GM18511 (cell line): ENCODE measurements around the gene DRC7.
"Not testable (repeated sequence)": the region's sequence is repeated elsewhere in the genome, so short reads cannot be mapped to it uniquely, and the experiment has no call there.

Experiments used
- ATAC-seq: cut with Tn5 transposase; IDR thresholded peaks from one replicate; pipeline ENCODE4 v1.9.1; 2021; ENCODE audit warnings: mild to moderate bottlenecking, moderate library complexity; ENCODE audit not compliant: unreplicated experiment

The DRC7 gene

DNA sequence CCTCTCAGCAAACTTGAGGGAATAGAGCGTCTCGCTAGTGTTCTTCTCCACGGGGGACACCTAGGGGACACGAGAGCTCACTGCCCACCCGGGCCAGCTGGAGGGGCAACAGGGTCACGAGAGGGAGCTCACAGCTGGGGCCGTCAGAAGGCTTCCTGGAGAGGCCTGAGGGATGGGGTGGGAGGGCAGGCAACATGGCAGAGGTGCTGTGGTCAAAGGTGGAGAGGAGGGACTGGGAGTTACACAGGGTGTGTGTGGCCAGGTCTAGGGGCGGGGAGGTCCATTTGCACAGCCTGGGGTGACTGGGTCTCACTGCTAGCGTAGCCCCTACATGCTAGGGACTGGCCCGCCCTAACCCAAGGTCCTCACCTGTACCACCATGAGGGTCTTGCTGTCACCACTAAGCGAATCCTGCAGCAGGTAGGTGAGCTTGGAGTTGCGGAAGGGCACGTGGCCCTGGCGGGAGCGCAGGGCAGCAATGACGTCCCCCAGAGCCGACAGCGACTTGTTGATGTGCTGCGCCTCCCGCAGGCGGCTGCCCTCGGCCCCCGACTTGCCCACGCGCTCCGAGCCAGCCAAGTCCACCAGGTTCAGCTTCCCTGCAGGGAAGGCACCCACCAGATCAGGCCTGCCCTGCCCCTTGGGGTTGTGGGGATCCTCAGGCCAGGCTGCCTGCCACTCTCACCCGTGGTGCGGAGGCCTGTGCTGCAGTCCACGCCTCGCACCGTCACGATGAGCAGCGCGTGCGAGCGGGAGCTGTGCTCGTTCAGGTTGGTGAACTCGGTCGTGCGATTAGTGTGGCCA is 66.0 kb downstream of the DRC7 start:
- no peak for ATAC-seq

DNA sequence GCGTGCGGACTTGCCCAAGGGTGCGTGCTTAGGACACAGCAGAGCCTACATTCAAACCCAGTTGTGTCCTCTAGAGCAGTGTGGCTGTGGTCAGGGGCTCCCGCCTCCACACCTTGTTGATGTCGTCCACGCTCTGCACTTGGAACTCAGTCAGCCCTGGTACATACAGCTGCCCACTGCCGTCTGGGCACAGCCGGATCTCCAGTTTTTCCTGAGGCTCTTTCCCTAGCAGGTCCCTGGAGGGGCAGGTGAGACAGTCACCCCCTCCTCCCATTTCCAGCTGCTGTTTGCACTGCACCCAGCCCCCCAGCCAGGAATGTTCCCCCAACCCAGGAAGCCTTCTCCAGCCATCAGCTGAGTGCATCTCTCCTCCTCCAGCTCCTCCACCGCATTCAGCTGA is 66.7 kb downstream of the DRC7 start:
- ATAC-seq, result no peak

DNA sequence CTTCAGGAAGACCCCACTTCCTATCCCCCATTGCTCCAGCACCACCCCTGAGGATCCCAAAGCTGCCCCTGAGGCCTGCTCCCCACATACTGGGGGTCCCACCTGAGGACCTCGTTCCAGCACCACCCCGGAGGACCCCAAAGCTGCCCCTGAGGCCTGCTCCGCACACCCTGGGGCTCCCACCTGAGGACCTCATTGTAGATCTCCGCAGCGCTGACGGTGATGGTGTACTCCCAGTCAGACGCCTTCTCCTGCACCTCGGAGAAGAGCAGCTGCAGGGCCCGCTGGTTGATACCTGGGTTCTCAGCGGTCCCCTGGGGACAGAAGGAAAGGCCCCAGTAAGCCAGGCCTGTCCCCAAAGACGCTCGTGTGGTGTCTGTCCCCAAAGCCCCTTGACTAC is 67.4 kb downstream of the DRC7 start:
- ATAC-seq, result no peak

DNA sequence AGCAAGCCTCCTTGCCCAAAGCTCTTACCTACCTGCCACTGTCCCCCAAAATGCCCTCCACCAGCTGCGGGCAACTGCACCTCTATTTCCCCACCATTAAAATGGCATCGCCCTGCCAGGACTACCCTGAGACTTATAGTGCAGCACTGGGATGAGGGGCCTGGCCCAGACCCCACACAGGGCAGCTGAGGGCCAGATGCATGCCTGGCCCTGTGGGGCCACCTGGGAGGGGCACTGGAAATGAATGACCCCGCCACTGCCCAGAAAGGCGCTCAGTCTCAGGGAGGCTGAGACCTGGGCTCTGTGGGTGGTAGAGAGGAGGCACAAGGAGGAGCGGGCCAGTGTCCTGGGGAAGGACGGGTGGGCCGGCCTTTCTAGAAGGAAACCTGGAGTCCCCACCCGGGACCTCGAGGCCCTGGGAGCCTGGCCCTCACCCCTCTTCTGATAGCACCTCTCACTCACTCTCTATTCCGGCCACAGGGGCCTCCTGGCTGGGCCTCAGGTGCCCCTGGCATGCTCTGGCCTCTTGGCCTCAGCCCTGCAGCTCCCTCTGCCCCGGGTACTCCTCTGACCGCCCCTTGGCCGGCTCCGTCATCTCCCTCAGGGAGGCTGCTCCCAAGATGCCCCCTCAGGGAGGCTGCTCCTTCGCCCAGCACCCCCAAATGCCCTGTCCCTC is 67.9 kb downstream of the DRC7 start:
- no peak for ATAC-seq

DNA sequence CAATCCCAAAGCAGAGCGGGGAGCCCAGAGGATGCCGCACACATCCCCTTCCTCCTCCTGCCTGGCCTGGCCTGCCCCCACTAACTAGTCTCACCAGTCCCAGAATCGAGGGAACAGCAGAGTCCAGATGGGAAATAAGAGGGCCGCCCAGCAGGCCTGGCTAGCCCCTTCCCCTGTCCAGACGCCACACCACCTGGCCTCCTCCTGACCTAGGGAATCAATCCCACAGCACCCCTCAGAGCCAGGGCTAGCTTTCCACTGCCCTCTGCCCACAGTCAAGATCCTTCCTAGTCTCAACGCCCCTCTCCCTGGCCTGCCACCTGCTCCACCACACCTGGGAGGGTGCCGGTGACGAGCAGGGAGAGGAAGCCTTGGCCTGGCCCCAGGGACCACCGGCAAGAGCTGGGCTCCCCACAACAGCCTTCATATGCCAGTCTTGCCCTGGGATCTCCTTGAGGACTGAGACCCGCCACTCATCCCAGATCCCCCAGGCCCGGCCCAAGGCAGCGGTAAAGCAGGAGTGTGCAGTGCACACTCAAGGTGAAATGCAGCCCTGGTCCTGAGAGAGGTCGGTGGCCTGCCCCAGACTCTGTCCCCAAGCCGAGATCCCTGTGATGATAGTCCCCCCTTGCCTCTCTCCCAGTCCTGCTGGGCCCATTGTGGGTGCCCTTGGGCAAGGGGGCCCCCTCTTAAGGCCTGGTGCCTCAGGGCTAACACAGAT is 68.8 kb downstream of the DRC7 start:
- ATAC-seq, result no peak

GRCh38 chr16:57764006-57764340 is 69.4 kb downstream of the DRC7 start:
- no peak for ATAC-seq

DNA sequence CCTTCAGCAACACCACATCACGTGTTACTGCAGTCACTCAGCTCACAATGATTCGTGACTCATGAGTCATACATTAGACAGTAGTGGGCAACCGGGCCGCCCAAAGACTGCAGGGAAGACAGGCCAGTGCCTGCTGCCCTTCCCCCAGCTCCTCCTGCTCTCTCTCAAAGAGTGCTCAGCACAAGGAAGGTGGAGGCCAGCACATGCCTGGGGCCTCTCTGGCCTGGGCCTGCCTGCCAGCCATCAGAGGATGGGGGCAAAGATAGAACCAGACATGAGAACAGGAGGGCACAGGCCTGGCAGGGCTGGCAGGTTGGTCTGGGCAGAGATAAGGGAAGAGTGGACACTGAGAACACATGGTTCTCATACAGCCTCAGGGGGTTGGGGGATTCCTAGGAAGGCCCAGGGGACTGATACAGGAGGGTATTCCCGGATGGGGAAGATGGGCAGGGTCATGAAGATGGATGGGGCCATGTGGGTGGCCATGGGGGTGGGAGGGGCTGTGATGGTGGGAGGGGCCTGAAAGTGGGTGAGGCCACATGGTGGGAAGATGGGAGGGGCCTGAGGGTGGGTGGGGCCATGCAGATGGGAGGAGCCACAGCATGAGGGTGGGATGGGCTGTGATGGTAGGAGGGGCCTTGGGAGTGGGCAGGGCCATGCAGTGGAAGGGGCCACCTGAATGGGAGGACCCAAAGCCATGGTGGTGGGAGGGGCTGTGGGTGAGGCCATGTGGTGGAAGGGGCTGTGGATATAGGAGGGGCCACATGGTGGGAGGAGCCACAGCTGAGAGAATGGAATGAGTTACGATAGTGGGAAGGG is 69.9 kb downstream of the DRC7 start:
- ATAC-seq, result no peak

- no peak for ATAC-seq
Measured at GRCh38 chr16:57765160-57765728, 70.6 kb downstream of the DRC7 start.

- no peak for ATAC-seq
Measured at GRCh38 chr16:57766714-57767348, 72.2 kb downstream of the DRC7 start.

GRCh38 chr16:57769541-57770145 is 75.0 kb downstream of the DRC7 start:
- ATAC-seq, result no peak

GRCh38 chr16:57770361-57770760 is 75.8 kb downstream of the DRC7 start:
- no peak for ATAC-seq

DNA sequence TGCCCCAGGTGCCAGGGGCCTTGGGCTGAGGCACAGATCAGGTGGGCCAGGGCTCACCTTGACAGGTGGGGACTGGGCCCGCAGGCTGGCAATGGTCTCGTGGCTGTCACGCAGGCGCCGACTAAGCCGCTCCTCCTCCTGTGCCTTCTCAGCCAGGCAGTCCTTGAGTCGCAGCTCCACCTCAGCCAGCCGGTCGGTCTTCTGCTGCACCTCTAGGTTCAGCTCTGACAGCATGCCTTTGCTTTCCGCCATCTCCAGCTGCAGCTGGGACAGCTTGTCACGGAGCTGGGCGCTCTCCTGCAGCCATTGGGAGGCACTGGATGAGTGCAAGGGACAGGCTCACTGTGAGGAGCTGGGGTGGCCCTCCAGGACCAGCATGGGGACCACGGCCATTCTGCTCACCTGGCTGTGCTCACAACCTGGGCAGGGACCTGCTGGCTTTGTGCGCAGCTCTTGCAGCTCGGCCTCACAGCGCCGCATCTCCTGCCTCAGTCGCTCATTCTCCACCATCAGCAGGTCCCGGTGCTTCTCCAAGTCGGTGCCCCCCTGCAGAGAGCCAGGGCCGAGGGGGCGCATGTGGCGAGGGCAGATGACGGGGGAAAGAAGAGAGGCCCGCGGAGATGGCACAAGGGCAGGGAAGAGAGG is 76.7 kb downstream of the DRC7 start:
- ATAC-seq, result no peak

- no peak for ATAC-seq
Measured at GRCh38 chr16:57773019-57773418, 78.4 kb downstream of the DRC7 start.

DNA sequence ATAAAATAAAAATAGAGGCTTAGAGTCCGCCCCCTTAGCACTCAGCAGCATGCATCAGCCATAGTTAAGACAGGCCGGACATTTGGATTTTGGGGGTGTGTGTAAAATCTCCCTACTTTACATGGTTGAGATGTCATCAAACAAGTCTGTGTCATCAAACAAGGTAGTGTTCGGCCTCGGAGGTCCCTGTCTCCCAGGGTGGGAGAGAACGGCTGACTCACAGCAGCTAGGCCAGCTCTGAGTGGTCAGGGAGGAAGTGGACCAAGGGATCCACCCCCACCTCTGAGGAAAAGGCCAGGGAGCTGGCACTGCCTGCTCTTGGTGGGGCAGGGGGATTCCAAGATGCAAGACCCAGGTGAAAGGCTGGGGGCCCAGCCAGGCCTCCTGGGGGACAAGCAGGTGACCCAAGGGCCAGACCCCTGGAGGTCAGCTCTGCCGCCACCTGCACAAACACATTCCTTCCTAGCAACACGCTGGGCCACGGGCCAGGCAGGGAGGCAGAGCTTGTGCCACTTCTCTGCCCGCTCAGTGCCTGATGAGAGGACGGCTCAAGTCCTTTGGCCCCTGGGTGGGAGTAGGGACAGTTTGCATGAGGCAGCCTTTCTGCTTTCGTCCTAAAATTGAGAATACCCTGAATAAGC is 79.2 kb downstream of the DRC7 start:
- ATAC-seq, result no peak

GRCh38 chr16:57774705-57775285 is 80.2 kb downstream of the DRC7 start:
- ATAC-seq, result no peak

DNA sequence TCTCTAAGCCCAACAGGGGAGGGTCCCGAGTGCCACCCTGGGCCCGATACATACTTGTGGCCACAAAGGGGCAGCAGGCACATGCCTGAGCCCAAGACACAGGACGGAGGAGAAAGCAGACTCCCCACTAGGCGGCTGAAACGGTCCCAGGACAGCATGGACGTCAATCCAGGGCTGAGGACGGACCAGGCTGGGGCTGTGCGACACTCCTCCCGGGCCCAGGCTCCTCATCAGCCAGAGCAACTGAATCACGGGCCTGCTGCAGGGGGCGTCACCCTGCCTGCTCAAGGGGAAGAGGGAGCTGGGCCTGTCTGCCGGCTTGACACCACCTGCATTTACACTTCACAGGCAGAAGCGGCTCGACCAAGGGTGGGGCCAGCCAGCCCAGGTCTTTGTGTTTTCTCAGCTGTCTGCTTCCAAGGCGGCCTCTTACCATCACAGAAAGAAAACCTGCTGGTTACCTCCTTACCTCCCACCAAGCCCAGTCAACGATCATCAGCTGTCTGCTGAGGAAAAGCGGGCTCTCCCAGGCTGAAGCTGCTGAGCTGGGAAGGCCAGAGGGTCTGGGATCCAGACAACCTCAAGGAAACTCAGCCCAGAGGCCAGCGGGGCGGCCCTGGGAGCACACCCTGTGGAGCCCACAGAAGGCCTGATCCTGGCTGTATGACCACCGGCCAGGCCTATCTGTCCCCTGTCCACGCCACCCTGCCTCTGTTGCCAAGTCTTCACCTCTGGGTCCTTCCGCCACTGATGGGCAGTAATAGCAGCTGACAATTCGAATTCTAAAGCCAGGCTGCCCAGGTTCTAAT is 81.3 kb downstream of the DRC7 start:
- ATAC-seq, result no peak

- ATAC-seq, result no peak
Measured at GRCh38 chr16:57778658-57779057, 84.1 kb downstream of the DRC7 start.

DNA sequence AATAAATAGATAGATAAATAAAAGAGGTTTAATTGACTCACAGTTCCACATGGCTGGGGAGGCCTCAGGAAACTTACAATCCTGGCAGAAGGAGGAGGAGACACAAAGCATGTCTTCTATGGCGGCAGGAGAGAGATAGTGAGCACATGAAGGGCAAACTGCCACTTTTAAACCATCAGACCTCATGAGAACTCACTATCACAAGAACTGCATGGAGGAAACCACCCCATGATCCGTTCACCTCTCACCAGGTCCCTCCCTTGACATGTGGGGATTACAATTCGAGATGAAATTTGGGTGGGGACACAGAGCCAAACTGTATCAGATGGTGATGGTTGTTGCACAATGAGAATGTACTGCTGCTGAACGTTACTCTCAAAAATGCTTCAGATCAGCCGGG is 85.2 kb downstream of the DRC7 start:
- not testable (repeated sequence) for ATAC-seq
